ENCODE measurements around the gene PARVB. TPM values are rescaled to one million over a fixed set of nuclear protein-coding genes. Genes with fewer than 3 reads are reported as not detected.

The PARVB gene
- total RNA-seq, 1 donor: 19.0 TPM

DNA sequence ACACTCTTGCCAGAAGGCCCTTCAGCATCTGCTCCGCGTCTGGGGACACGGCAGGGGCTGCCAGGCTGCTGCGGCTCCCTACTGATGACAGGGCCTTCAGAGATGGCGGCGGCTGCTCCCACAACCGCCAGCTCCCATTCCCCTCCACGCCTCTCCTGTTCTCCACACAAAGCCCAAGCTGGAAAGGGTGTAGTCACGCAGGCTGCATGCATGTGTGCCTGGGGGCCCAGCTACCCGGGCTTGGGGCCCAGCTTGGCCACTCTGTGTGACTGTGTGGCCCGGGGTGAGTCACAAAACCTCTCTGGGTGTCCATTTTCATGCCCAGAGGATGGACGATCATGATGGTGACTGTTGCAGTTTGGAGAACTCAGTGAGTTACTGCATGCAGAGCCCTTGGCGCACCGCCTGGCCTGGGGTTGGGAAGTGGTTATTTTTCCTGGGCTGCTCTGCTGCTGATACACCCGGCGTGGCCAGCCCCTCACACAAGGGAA is 31.7 kb upstream of the PARVB start:
- TF ChIP-seq, protein P1, sequence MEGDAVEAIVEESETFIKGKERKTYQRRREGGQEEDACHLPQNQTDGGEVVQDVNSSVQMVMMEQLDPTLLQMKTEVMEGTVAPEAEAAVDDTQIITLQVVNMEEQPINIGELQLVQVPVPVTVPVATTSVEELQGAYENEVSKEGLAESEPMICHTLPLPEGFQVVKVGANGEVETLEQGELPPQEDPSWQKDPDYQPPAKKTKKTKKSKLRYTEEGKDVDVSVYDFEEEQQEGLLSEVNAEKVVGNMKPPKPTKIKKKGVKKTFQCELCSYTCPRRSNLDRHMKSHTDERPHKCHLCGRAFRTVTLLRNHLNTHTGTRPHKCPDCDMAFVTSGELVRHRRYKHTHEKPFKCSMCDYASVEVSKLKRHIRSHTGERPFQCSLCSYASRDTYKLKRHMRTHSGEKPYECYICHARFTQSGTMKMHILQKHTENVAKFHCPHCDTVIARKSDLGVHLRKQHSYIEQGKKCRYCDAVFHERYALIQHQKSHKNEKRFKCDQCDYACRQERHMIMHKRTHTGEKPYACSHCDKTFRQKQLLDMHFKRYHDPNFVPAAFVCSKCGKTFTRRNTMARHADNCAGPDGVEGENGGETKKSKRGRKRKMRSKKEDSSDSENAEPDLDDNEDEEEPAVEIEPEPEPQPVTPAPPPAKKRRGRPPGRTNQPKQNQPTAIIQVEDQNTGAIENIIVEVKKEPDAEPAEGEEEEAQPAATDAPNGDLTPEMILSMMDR (IDR thresholded peaks at IDR 0.05; ENCODE audit: insufficient read depth, low read depth, low read length): no peak
- DNase-seq (ENCODE audit: low read depth): no peak
- H3K4me3 ChIP-seq (ENCODE audit: low read depth, low read length): no peak overlapping the region

DNA sequence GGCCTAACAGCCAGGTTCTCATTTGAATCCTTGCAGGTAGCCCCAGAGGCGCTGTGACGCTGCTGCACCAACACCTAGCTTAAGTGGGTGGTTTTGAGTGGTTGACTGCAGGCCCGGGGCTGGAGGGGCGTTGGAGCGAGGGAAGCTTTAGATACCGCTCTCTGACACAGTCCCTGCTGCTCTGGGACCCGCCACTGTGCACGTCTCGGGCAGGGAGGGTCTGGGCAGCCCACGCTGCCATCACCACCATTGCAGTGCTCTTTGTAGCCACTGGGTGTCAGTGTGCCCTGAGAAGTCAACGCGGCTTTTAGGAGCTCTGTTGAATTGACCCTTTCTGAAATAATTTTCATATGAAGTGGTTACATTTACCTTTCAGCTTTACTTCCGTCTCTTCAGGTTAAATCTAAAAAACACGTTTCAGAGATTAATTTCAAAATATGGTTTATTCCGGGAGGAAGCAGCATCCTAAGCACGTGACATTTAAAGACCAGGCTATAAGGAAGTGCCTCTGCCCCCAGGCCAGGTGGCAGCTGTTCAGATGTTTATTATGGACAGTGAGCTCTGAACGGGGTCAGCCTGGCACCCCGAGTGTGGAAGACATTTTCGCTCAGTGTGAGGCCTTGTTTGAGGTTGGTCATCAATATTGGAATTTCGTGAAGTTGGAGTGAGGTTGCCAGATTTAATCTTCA is 30.9 kb upstream of the PARVB start:
- no peak overlapping the region for H3K4me3 ChIP-seq (ENCODE audit: low read depth, low read length)
- DNase-seq (ENCODE audit: low read depth): peak; percentile 64
- TF ChIP-seq, protein P1 (IDR thresholded peaks at IDR 0.05; ENCODE audit: insufficient read depth, low read depth, low read length): peak; percentile 98

DNA sequence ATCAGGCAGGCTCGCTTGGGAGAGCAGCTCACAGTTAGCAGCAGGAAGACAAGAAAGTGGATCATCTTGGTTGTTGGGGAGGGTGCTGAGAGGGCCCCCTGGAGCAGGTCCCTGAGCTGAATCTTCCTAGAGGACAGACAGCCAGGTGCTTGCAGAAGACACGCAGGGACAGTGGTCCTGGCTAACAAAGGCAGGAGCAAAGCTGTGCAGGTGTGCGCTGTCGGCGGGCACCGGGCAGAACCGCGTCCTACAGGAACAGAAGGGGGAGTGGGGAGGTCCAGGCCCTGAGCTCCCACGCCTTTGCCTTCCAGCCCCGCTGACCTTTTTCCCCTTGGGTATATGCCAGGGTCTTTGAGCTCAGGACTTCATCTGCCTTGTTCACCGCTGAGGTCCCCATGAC is 30.1 kb upstream of the PARVB start:
- TF ChIP-seq, protein P1 (IDR thresholded peaks at IDR 0.05; ENCODE audit: insufficient read depth, low read depth, low read length): no peak

DNA sequence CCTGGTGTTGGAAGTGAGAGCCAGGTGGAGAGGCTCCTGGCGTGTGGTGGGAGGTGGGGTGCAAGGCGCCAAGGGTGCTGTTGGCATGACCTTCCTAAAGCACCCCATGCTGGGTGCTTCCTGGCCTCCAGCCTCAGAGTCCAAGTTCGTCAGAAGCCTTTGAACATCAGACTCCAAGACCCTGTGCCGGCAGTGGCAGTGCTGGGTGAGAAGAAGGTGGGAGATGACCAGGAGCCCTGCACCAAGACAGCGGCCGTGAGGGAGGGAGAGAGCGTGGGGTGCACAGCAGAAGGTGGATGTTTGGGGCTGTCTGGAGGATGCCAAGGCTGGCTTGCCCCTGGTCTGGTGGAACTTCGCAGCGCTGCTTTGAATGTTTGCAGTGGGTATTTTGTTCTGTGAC is 29.7 kb upstream of the PARVB start:
- TF ChIP-seq, protein P1 (IDR thresholded peaks at IDR 0.05; ENCODE audit: insufficient read depth, low read depth, low read length): no peak
- no peak overlapping the region for H3K4me3 ChIP-seq (ENCODE audit: low read depth, low read length)
- DNase-seq (ENCODE audit: low read depth): no peak

More for the DNA sequence above, 30.1 kb upstream of the PARVB start:
- DNase-seq (ENCODE audit: low read depth): no peak
- no peak overlapping the region for H3K4me3 ChIP-seq (ENCODE audit: low read depth, low read length)

DNA sequence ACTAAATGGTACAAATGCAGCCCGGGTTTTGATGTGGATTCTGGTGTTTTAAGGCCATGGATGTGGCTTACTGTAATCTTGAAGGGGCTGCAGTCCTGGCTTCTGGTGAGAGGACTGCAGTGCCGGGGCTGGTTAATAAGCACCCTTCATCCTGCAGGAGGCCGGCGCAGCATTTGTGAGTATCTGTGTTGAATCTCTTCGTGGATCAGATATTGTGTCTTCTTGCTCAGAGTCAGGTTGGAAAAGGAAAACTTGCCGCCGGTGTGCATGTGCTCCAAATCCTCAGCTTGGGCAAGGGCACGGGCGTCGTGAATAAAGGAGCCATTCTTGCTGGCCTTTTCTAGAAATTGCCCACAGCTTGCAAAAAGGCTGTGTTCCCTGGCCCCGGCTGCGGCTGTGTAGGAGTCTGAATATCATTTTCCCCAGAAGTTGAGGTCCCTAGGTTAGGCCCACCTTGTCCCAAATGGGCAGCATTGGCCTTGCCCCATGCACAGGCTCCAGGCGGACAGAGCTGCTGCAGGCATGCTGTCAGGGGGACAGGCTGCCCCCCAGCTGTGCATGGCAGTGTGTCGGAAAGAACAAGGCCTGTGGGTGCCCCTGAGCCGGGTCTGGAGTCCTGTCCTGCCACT is 28.9 kb upstream of the PARVB start:
- no peak for DNase-seq (ENCODE audit: low read depth)
- TF ChIP-seq, protein P1 (IDR thresholded peaks at IDR 0.05; ENCODE audit: insufficient read depth, low read depth, low read length): no peak
- no peak overlapping the region for H3K4me3 ChIP-seq (ENCODE audit: low read depth, low read length)

DNA sequence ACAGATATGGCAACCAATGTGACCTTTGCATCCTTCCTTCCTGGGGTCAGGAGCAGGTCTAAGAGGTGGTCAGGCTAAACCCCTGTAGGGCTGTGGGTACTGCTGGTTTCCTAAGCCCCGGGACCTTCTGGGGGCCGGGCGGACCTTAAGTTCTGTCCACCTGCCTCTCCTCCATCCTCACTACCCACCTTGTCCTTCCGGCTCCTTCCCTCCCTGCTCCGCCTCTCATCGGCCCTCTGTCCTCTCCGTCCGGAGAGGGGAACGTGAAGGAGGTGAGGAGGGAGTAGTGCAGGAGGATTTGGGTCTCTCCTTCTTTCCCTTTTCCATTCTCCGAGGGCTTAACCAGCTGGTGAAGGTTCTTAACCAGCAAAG is 28.3 kb upstream of the PARVB start:
- TF ChIP-seq, protein P1 (IDR thresholded peaks at IDR 0.05; ENCODE audit: insufficient read depth, low read depth, low read length): no peak
- no peak overlapping the region for H3K4me3 ChIP-seq (ENCODE audit: low read depth, low read length)
- DNase-seq (ENCODE audit: low read depth): no peak
